Gastroesophageal sphincter (tissue), 3 donors: ENCODE data around the gene CREBL2.

Source experiments
- EP300 ChIP-seq: sonication (generic); formaldehyde crosslinking; IDR thresholded peaks from one replicate; pipeline ENCODE4 v1.6.1; 2017; ENCODE audit warnings: antibody characterized with exemption, mild to moderate bottlenecking
- POLR2A ChIP-seq, 2 donors: fragments of 450-650 bp; IDR thresholded peaks; one replicate each; pipeline ENCODE4 v1.6.1; 2017; ENCODE audit warnings: antibody characterized with exemption in 2 of 2, mild to moderate bottlenecking in 2 of 2, moderate library complexity in 1 of 2
- POLR2AphosphoS5 ChIP-seq: sonication (generic); formaldehyde crosslinking; IDR thresholded peaks from one replicate; pipeline ENCODE4 v1.6.1; 2017; ENCODE audit warnings: antibody characterized with exemption
- TF ChIP-seq, protein P1 (sequence below), 4 experiments: fragments of 200-600 bp in 2 of 4; fragments of 450-650 bp in 2 of 4; sonication (generic) in 1 of 4; IDR thresholded peaks; one replicate each; pipeline ENCODE4 v1.5.1; 2017 to 2019; ENCODE audit warnings: antibody characterized with exemption in 4 of 4, mild to moderate bottlenecking in 2 of 4, moderate library complexity in 2 of 4

DNA sequence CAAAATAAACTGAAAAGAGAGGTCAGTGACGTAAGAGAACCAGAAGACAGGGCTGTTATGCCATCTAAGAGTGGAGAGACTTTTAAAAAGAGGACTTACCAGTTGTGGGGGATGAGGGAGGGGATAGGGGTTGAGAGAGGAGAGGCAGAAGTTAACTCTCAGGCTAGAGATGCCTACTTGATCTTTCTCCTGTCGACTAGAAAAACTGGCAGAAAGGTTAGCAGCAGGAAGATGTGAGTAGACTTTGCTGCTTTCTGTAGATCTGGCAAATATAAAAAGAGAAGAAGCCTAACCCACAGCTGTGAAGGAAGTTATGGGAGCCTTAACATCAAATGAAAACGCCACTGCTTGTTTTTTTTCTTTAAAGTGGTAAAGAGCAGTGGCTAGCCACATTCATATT, 10.7 kb downstream of the CREBL2 start:
- TF ChIP-seq, protein P1, sequence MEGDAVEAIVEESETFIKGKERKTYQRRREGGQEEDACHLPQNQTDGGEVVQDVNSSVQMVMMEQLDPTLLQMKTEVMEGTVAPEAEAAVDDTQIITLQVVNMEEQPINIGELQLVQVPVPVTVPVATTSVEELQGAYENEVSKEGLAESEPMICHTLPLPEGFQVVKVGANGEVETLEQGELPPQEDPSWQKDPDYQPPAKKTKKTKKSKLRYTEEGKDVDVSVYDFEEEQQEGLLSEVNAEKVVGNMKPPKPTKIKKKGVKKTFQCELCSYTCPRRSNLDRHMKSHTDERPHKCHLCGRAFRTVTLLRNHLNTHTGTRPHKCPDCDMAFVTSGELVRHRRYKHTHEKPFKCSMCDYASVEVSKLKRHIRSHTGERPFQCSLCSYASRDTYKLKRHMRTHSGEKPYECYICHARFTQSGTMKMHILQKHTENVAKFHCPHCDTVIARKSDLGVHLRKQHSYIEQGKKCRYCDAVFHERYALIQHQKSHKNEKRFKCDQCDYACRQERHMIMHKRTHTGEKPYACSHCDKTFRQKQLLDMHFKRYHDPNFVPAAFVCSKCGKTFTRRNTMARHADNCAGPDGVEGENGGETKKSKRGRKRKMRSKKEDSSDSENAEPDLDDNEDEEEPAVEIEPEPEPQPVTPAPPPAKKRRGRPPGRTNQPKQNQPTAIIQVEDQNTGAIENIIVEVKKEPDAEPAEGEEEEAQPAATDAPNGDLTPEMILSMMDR (IDR thresholded peaks at IDR 0.05): no peak
- TF ChIP-seq EP300: no peak
- no peak for TF ChIP-seq POLR2A (IDR thresholded peaks at IDR 0.05)
- no peak for TF ChIP-seq POLR2AphosphoS5
